Middle frontal gyrus (tissue), 1 donor: ENCODE measurements around the gene SMC3.

Source experiments
- DNase-seq: peaks from one replicate; pipeline ENCODE4 v3.0.0-alpha.2; 2015; ENCODE audit warnings: low spot score; ENCODE audit errors: extremely low spot score

SMC3 gene

DNA sequence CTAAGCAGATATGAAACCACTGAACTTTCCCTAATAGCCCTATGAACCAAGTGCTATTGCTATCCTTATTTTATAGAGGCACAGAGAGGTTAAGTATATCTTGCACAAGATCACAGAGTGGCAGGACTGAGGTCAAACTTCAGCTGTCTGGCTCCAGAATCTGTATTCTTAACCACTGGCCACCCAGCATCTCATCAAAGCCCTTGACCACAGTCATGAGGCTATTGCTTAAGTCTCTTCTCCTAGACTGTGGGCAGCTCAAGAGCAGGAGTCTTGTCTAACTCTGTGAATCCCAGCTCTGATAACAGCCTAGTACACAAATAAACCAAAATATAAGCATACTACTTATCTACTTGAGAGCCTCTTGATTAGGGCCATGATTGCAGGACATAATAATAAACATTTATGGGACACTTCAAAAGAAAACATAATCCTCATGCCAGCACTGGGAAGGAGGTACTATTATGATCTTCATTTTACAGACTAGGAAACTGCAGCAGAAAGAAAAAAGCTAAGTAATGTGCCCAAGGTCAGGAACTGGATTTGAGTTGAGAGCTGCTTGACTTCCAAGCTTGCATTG, 22.4 kb upstream of the SMC3 start:
- no peak for DNase-seq

DNA sequence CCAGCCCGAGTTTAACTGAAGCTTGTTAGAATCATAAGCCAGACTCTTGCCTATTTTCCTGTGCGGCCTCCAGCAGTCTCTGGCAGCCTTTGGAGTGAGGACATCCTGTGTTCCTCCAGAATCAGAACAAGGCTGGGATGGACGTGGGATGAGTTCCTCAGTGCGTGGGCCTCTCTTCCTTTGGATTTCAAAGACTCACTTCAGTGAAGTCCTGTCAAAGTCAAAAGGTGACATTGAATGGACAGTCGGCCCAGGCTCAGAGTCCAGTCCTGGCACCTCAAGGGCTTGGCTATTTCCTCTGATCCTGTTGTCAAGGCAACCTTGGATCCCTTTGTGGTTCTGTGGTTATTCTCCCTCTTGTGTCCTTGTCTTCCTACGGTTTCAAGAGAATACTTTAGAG, 21.4 kb upstream of the SMC3 start:
- no peak for DNase-seq

DNA sequence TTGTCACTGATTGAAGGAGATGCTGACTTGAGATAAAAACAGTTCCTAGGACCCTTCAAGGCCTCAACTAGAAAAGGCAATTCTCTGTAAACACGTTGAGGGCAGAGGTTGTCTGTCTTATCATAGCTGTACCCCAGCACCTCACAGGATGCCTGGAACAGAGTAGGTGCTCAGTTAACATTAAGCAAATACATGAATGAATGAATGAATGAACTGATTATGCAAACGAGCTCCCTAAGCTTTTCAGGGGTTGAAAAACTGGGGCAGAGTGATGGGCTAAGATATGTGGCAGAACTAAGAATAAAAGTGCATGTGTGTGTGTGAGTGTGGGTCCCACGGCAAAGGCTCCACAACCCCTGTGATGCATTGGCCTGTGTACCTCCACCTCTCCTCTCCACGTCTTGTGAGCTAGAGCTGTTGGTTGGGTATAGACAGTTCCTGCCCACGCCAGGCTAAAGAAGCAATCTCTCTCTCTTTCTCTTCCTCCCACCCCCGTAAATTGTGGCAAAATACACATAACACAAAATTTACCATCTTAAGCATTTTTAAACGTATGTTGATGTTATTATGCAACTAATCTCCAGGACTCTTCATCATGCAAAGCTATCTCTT, 20.9 kb upstream of the SMC3 start:
- DNase-seq: no peak

DNA sequence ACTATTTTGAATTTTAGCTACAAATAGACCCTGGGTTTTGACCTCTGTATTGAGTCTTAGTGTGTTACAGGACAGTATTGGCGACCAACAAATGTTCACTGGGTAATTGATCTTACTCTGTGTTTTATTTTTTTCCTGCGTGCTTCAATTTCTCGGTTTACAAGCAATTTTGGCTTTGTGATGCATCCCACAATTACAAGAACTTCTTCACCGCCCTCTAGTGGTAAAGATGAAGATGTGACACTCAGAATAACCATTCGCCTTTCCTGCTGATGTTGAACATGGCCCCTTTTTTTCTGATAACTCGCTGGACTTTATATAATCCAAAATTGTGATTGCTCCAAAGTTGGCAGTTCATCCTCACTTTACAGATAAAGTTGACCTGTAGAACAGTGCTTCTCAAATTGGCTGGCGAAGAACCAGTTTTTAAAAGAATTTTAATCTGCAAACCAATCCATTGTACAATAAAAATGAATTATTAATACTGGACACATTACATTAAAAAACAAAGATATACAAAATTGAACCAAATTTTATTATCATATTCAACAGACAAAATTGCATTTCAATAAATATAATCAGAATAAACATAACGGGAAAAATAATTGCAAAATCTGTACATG, 20.2 kb upstream of the SMC3 start:
- DNase-seq: peak; percentile 55

DNA sequence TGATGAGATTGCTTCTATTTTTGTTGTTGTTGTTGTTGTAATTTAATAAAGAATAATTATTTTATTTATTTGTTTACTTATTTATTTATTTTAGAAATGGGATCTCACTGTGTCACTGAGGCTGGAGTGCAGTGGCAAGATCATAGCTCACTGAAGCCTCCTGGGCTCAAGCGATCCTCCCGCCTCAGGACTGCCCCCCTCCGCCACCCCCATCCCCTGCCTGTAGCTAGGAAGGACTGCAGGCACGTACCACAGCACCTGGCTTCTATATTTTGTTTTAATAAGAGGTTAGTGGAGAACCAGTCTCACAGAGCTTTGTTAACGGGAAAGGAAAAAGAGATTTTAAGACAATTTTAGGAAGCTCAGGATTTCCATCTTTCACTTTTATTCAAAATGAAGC, 19.5 kb upstream of the SMC3 start:
- no peak for DNase-seq

DNA sequence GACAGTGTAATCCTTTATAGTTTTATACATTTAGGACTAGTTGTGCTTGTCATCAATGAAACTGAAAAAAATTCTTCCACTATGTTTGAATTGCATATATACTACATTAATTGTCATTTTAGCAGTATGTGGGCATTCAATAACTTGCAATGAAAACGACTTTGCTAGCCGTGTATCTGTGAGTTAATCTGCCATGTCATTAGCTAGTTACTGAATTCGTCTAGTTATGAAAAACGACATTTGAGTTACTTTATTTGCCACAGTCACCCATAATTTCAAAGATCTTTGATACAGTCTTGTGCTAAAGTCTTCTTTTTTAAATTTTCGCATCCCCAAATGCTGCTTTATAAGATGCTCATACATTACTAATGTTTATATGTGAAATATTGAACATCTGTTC, 18.3 kb upstream of the SMC3 start:
- DNase-seq: no peak

DNA sequence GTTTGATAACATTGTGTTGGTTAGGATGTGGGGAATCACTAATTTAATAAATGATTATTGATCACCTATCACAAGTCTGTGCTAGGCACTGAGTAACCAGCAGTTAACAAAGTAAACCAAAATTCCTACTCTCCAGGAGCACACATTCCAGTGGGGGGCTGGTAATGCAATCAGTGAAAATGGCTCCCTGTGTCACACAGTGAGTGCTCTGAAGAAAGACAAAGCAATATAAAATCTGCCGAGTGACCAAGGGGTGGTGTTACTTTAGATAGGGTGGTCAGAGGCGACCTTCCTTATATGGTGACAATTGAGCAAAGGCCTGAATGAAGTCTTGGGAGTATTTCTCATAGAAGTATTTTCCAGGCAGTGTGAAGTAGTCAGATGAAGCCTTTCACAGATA, 13.6 kb upstream of the SMC3 start:
- no peak for DNase-seq

DNA sequence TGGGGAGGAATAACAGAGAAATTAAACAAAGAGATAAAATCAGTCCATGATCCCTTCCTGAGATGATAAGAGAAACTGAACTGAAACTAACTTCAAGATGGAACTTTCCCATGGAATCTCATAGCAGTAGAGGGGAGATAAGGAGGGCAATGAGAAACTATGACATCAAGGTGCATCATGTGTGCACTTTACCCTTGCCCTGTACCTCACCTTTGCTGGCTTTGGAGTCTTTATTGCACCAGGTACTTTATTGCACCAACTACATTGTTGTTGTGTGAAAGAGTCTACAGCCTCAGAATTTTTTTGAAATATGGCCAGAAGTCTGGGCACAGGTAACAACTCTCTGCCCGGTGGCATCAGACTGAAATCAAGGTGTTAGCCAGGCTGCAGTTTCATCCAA, 11.2 kb upstream of the SMC3 start:
- DNase-seq: no peak

DNA sequence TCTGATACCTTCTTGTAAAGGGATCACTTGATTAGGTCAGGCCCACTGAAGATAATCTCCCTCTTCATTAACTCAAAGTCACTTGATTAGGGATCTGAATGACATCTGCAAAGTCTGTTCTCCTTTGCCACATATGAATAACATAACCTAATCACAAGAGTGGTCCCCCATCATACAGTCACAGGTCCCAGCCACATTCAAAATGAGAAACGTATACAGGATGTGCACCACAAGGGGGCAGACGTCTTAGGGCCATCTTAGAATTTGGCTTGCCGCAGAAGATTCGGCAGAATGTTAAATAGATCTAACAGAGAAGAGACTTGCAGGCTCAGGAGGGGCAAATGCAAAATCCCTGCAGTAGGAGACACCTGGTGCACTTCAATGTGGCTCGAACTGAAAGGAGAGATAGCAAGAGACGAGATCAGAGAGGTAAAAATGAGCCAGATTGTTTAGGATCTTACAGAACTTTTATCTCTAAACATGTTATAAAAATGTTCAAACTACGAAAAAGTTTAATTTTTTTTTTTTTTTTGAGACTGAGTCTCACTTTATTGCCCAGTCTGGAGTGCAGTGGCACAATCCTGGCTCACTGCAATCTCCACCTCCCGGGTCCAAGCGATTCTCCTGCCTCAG, 10.4 kb upstream of the SMC3 start:
- DNase-seq: no peak

DNA sequence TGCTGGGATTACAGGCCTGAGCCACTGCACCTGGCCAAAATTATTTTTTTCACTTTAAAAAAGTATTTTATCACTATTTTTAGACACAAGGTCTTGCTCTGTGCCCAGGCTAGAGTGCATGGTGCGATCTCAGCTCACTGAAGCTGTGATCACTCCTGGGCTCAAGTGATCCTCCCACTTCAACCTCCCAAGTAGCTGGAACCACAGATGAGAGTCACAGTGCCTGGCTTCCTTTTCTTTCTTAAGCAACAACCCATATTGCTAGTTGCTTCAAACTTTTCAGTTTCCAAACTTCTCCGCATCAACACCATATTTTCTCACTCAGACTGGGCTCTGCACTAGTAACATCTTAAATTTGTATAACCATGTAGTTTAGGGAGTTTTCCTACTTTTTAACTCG, 9.5 kb upstream of the SMC3 start:
- no peak for DNase-seq

DNA sequence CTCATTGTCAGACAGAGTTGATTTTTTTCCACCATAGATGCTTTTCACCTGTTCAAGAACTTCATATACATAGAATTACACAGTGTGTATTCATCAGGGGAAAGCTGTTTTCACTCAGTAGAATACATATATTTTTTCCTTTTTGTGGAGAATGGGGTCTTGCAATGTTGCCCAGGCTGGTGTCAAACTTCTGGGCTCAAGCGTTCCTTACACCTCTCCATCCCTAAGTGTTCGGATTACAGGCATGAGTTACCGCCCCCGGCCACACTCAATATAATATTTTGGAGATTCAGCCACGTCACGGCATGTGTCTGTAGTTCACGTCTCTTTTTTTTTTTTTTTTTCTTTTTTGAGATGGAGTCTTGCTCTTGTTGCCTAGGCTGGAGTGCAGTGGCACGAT, 7.5 kb upstream of the SMC3 start:
- no peak for DNase-seq

DNA sequence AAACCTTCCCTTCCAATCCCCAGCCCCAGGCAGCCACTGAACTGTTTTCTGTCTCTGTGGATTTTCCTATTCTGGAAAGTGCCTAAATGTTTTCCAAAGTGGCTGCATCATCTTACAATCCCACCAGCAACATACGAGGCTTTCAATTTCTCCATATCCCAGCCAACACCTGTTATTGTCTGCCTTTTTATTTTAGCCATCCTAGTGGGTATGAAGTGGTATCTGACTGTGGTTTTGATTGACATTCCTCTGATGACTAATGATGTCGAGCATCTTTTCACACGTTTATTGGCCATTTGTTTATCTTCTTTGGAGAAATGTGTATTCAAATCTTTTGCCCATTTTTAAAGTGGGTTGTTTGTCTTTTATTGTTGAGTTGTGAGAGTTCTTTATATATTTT, 6.2 kb upstream of the SMC3 start:
- DNase-seq: no peak

DNA sequence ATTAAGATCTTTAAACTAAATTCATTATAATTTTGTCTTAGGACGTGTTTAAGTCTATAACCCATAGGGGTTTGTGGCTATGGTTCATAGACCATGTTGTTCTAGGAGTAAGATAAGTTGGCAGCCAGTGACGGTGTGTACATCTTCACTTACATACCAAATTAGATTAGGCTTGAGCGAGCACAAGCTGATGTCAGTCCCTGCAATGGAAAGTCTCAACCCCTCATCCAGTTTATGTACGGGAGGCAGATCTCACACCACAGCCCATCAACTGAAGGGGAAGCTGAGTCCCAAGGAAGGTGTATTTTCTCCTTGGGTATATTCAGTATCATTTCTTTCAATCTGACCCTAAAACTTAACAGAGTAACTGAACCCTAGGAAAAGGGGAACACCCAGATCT, 5.1 kb upstream of the SMC3 start:
- no peak for DNase-seq

DNA sequence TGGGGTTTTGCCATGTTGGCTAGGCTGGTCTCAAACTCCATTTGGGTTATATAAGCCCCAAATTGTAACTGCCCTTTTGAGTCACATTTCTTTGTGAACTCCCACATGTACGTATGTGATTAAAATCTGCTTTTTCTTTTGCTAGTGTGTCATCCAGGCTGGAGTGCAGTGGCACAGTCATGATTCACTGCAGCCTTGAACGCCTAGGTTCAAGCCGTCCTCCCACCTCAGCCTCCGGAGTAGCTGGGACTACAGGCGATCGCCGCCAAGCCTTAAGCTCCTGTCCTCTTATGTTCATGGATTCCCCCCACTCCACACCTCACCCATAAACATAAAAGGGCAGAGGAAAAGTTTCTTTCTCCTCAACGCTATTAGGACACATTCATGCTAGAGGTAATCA, 4.4 kb upstream of the SMC3 start:
- no peak for DNase-seq

DNA sequence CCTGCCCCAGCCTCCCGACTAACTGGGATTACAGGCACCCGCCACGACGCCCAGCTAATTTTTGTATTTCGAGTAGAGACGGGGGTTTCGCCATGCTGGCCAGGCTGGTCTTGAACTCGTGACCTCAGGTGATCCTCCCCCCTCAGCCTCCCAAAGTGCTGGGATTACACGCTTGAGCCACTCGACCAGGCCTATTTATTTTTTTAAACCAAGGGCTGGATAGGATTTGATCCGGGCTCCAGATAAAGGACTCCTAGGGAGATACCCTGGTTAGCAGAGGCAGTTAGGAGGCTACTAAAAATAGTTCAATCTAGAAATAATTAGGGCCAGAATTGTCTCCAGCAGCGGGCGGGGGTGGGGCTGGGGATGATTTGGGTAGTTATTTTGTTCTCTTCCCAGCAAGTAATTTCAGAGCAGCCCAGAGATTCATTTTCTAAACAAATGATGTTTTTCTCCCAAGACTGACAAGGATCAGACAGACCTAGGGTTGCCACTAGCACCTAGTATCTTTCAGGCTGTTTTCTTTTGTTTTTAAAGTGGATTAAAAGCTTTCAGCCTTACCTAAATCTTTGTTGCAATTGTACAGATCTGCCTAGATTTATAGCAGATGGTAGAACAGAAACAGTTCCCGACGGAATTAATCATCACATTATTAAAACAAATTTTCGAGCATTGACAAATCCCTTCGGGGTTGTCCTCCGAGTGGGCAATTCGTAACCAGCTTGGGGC, 859 bp upstream of the SMC3 start:
- DNase-seq: peak; percentile 5

DNA sequence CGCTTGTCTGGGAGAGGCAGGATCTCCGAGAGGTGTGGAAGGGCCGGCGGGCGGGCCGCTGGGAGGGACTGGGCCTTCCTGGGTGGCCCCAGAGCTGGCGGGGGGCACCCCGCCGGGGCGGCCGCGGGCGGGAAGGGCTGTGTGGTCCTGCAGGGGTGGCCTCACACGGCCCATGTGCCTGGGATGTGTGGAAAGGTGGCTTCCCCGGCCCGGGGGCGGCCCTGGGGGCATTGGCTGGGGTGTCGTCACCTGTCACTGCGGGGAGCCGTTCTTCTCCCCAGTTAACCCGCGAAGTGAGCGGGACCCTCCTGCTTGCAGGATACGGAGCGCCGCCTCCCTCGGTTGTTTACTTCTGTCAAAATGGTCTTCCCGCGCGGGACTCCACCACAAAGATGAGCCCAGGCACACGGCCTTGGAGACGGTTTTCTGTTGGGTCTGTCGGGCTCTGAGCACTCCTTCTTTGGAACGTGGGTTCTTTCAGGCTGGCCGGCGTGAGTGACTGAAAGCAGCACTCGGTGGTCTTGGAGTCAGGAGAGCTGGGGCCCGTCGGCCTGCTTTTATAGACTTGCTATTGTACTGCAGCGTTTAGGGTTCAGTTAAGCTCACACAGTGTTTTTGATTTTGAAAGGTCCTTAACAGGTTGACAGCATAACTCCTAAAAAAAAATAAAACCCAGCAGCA, 700 bp downstream of the SMC3 start:
- no peak for DNase-seq

DNA sequence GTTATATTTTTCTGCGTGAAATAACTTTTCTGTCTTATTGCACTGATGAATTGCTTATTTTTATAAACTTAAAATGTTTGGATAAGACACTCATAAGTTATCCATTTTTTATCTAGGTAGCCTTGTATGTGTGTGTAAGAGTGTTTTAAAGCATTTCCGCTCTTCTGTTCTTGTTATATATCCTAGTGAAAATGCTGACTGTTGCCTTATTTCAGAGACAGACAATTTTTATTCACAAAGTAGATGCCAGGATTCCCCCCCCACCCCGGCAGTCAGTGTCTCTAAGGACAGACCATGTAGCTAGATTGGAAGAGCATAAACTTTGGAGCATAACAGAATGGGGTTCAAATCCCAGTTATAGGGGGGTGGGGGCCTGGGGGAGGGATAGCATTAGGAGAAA, 1.6 kb downstream of the SMC3 start:
- no peak for DNase-seq

DNA sequence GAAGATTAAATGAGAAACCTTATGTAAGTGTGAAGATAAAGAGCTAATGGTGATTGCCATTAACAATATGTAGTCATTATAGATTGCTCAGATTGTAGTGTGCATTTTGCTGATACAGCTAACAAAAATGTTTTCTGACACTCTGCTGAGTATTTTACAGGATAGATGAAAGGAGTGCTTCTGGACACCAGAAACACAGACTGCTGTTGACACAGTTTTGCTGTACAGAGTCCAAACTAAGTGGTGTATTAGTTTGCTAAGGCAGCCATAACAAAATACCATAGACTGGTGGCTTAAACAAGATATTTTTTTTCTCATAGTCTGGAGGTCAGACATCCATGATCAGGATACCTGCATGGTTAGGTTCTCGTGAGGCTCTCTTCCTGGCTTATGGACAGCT, 2.2 kb downstream of the SMC3 start:
- no peak for DNase-seq

DNA sequence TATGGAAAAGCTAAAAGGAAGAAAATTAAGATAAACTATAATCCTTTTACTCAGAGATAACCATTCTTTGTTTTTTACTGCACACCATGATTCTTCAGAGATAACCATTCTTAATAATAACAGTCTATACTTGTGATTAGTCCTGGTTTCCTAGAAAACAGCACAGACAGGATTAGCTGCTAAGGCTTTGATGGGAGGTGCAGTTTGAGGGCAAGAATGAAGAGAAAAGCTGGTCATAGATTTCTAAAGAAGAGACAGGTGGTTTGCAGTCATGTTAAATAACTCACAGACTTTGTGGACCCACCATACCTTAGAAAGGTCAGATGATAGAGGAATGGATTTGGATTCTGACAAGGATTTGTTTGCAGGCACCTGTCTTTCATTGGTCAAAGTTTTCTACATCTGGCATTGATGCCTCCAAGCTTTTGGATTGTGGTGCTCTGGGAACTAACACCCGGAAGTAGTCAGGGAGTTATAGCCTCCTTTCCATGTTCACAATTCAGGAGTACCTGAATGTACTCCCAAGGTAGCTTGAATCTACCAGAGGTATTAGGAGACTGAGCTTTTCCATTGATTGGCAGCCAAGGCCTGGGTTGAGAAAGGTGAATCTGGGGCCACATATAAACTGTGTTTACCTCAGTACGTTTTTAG, 3.7 kb downstream of the SMC3 start:
- no peak for DNase-seq

DNA sequence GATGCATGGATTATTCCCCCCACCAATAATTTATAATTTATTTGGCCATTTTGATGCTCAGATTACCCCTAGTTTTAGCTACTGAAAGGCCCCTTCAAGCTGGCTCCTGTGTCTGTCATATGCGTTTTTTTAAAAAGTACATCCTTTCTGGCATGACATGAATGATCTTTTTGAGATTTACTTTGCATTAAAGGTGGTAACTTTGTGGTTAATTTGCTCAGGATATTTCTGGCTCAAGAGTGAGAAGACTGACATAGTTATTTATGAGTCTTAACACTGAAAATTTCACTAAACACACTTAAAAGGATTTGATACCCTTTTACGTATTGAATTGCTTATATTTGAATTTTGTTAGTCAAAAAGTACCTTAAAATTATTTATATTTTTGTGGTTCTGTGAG, 5.4 kb downstream of the SMC3 start:
- no peak for DNase-seq

DNA sequence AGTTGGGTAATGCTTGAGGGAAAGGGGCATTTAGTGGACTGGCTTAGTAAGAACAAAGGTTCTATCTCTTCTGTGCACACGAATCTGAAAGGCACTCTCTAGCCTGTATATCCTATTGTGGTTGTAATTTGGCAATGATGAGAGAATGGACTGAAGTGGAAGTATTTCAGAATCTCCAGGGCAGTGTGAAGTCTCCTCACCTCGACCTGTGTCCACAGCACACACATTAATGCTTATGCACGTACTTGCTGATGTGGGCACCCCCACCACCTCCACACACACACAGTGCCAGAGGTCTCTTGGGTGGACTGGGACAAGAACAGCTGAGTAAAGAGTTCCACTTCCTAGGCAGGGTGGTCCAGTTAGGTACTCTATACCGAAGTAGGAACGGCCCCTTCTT, 6.9 kb downstream of the SMC3 start:
- no peak for DNase-seq
